HEK293 (cell line): ENCODE measurements around the gene SAMD5.

Source experiments
- CTCF ChIA-PET: fragments of 350-600 bp; formaldehyde crosslinking; extraction: SDS; loops from one replicate; lab custom pipeline; 2021; ENCODE audit warnings: antibody characterized with exemption; lab: Yijun Ruan, JAX
- POLR2A ChIA-PET: fragments of 300-600 bp; formaldehyde crosslinking; extraction: SDS; loops from one replicate; lab custom pipeline; 2020; ENCODE audit warnings: antibody characterized with exemption, inconsistent platforms; lab: Yijun Ruan, JAX
- H3K27ac ChIP-seq: fragments of 200-500 bp; sonication (Bioruptor generic); 2 replicates; pipeline ENCODE4 v1.5.1; 2014; ENCODE audit warnings: low read depth, low read length, control low read depth, inconsistent platforms; ENCODE audit errors: extremely low read depth
- H3K36me3 ChIP-seq, 2 experiments: fragments of 200-500 bp in 1 of 2; sonication (Bioruptor generic) in 1 of 2; 1 replicate in 1 of 2; 2 replicates in 1 of 2; pipeline ENCODE4 v1.5.1; 2014 to 2017; ENCODE audit warnings: inconsistent platforms in 2 of 2, low read length in 2 of 2; ENCODE audit not compliant: control insufficient read depth in 2 of 2, insufficient read depth in 1 of 2
- H3K4me1 ChIP-seq: fragments of 200-500 bp; sonication (Bioruptor generic); 2 replicates; pipeline ENCODE4 v1.5.1; 2014; ENCODE audit warnings: mild to moderate bottlenecking, low read length, inconsistent platforms; ENCODE audit not compliant: control insufficient read depth, insufficient read depth
- H3K4me3 ChIP-seq: 2 replicates; pipeline ENCODE4 v1.5.1; 2011; ENCODE audit warnings: low read depth, mild to moderate bottlenecking, control low read depth, low read length, moderate library complexity
- H3K9me3 ChIP-seq: fragments of 200-500 bp; sonication (Bioruptor generic); 2 replicates; pipeline ENCODE4 v1.5.1; 2014; ENCODE audit warnings: low read depth, low read length, inconsistent platforms; ENCODE audit not compliant: control insufficient read depth, insufficient read depth
- GLI2 ChIP-seq: fragments of 450-650 bp; formaldehyde crosslinking; IDR thresholded peaks from 2 replicates; pipeline ENCODE4; 2017; ENCODE audit warnings: missing biosample characterization, missing genetic modification characterization, low read depth, borderline replicate concordance
- SALL2 ChIP-seq: fragments of 450-650 bp; formaldehyde crosslinking; IDR thresholded peaks from 2 replicates; pipeline ENCODE4 v1.5.0; 2017; ENCODE audit warnings: missing biosample characterization, mild to moderate bottlenecking, missing genetic modification characterization, borderline replicate concordance
- ZBTB20 ChIP-seq: fragments of 450-650 bp; formaldehyde crosslinking; IDR thresholded peaks from 2 replicates; pipeline ENCODE4 v1.5.1; 2016; ENCODE audit warnings: missing biosample characterization, missing genetic modification characterization
- ZBTB21 ChIP-seq: fragments of 450-650 bp; formaldehyde crosslinking; IDR thresholded peaks from 2 replicates; pipeline ENCODE4 v1.5.1; 2017; ENCODE audit warnings: missing biosample characterization, missing genetic modification characterization
- ZEB2 ChIP-seq: fragments of 450-650 bp; formaldehyde crosslinking; IDR thresholded peaks from 2 replicates; pipeline ENCODE4 v1.5.1; 2016; ENCODE audit warnings: missing biosample characterization, missing genetic modification characterization
- ZNF114 ChIP-seq: fragments of 450-650 bp; formaldehyde crosslinking; IDR thresholded peaks from 2 replicates; pipeline ENCODE4 v1.5.0; 2017; ENCODE audit warnings: missing biosample characterization, missing genetic modification characterization
- ZNF155 ChIP-seq: fragments of 450-650 bp; formaldehyde crosslinking; IDR thresholded peaks from 2 replicates; pipeline ENCODE4 v1.5.1; 2016; ENCODE audit warnings: missing biosample characterization, missing genetic modification characterization
- ZNF157 ChIP-seq: fragments of 450-650 bp; formaldehyde crosslinking; IDR thresholded peaks from 2 replicates; pipeline ENCODE4 v1.5.1; 2016; ENCODE audit warnings: missing biosample characterization, missing genetic modification characterization
- ZNF266 ChIP-seq: fragments of 450-650 bp; formaldehyde crosslinking; IDR thresholded peaks from 2 replicates; pipeline ENCODE4 v1.5.1; 2016; ENCODE audit warnings: missing biosample characterization, missing genetic modification characterization, low read depth
- ZNF274 ChIP-seq, 2 experiments: fragments of 200-500 bp in 1 of 2; fragments of 450-650 bp in 1 of 2; sonication (Bioruptor generic) in 1 of 2; formaldehyde crosslinking in 1 of 2; IDR thresholded peaks; 2 replicates each; pipeline versions ENCODE4 v1.5.1 to v1.6.1; 2014 to 2016; ENCODE audit warnings: borderline replicate concordance in 1 of 2, inconsistent platforms in 1 of 2, low read length in 1 of 2, missing biosample characterization in 1 of 2, missing genetic modification characterization in 1 of 2
- ZNF335 ChIP-seq: fragments of 450-650 bp; formaldehyde crosslinking; conservative IDR thresholded peaks from 2 replicates; pipeline ENCODE4 v1.5.1; 2016; ENCODE audit warnings: missing biosample characterization, missing genetic modification characterization
- ZNF37A ChIP-seq: fragments of 450-650 bp; IDR thresholded peaks from 2 replicates; pipeline ENCODE4 v1.5.1; 2018; ENCODE audit warnings: missing biosample characterization, missing genetic modification characterization
- ZNF426 ChIP-seq: fragments of 450-650 bp; formaldehyde crosslinking; IDR thresholded peaks from 2 replicates; pipeline ENCODE4 v1.5.1; 2017; ENCODE audit warnings: missing biosample characterization, missing genetic modification characterization, mild to moderate bottlenecking, inconsistent platforms, moderate library complexity
- ZNF529 ChIP-seq: fragments of 450-650 bp; formaldehyde crosslinking; IDR thresholded peaks from 2 replicates; pipeline ENCODE4 v1.5.1; 2017; ENCODE audit warnings: missing genetic modification characterization, missing biosample characterization; ENCODE audit not compliant: insufficient replicate concordance
- ZNF530 ChIP-seq: fragments of 450-650 bp; formaldehyde crosslinking; IDR thresholded peaks from 2 replicates; pipeline ENCODE4 v1.5.1; 2016; ENCODE audit warnings: low read depth, missing biosample characterization, missing genetic modification characterization
- ZNF561 ChIP-seq: fragments of 450-650 bp; IDR thresholded peaks from 2 replicates; pipeline ENCODE4 v1.5.1; 2018; ENCODE audit warnings: missing biosample characterization, missing genetic modification characterization, borderline replicate concordance
- ZNF585B ChIP-seq: fragments of 450-650 bp; formaldehyde crosslinking; IDR thresholded peaks from 2 replicates; pipeline ENCODE4 v1.5.1; 2016; ENCODE audit warnings: missing biosample characterization, missing genetic modification characterization
- ZNF624 ChIP-seq: fragments of 450-650 bp; formaldehyde crosslinking; IDR thresholded peaks from 2 replicates; pipeline ENCODE4 v1.5.1; 2017; ENCODE audit warnings: missing biosample characterization, missing genetic modification characterization
- ZNF707 ChIP-seq: fragments of 450-650 bp; formaldehyde crosslinking; IDR thresholded peaks from 2 replicates; pipeline ENCODE4 v1.5.1; 2016; ENCODE audit warnings: missing biosample characterization, missing genetic modification characterization
- ZNF76 ChIP-seq: fragments of 450-650 bp; formaldehyde crosslinking; IDR thresholded peaks from 2 replicates; pipeline ENCODE4; 2016; ENCODE audit warnings: low read depth, missing biosample characterization, missing genetic modification characterization, borderline replicate concordance
- ZNF776 ChIP-seq: fragments of 450-650 bp; formaldehyde crosslinking; IDR thresholded peaks from 2 replicates; pipeline ENCODE4 v1.5.0; 2017; ENCODE audit warnings: missing biosample characterization, missing genetic modification characterization, borderline replicate concordance
- TF ChIP-seq, protein P1 (sequence below): fragments of 450-650 bp; formaldehyde crosslinking; conservative IDR thresholded peaks from 2 replicates; pipeline ENCODE4 v1.5.1; 2016; ENCODE audit warnings: low read depth, missing biosample characterization, missing genetic modification characterization
- TF ChIP-seq, protein P2 (sequence below): fragments of 450-650 bp; formaldehyde crosslinking; IDR thresholded peaks from 2 replicates; pipeline ENCODE4 v1.5.0; 2017; ENCODE audit warnings: missing biosample characterization, missing genetic modification characterization, borderline replicate concordance
- TF ChIP-seq, protein P3 (sequence below): fragments of 450-650 bp; formaldehyde crosslinking; IDR thresholded peaks from 2 replicates; pipeline ENCODE4 v1.5.1; 2016; ENCODE audit warnings: missing biosample characterization, missing genetic modification characterization
- TF ChIP-seq, protein P4 (sequence below): fragments of 450-650 bp; IDR thresholded peaks from 2 replicates; pipeline ENCODE4 v1.5.1; 2018; ENCODE audit warnings: missing biosample characterization, missing genetic modification characterization
- TF ChIP-seq, protein P5 (sequence below): fragments of 450-650 bp; formaldehyde crosslinking; IDR thresholded peaks from 2 replicates; pipeline ENCODE4 v1.5.1; 2016; ENCODE audit warnings: missing biosample characterization, missing genetic modification characterization

The SAMD5 gene

DNA sequence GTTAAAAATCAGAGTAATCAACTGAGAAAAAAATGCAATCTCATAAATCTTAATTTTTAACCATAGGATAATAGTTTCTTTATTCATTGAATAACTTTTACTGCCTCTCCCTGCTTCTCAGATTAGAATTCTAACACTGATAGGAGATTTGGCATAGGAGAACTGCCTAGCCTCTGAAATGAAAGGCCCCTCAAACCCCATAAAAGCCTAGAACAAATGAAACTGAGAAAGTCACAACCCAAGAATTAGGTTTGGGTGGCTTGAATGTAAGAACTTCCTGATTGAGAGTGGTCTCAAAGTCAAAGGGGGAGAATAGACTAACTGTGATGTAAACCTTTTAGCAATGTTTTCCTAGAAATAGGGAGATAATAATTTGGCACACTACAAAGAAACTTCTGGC lies 52.2 kb downstream of the SAMD5 start (continued):
- TF ChIP-seq, protein P1, sequence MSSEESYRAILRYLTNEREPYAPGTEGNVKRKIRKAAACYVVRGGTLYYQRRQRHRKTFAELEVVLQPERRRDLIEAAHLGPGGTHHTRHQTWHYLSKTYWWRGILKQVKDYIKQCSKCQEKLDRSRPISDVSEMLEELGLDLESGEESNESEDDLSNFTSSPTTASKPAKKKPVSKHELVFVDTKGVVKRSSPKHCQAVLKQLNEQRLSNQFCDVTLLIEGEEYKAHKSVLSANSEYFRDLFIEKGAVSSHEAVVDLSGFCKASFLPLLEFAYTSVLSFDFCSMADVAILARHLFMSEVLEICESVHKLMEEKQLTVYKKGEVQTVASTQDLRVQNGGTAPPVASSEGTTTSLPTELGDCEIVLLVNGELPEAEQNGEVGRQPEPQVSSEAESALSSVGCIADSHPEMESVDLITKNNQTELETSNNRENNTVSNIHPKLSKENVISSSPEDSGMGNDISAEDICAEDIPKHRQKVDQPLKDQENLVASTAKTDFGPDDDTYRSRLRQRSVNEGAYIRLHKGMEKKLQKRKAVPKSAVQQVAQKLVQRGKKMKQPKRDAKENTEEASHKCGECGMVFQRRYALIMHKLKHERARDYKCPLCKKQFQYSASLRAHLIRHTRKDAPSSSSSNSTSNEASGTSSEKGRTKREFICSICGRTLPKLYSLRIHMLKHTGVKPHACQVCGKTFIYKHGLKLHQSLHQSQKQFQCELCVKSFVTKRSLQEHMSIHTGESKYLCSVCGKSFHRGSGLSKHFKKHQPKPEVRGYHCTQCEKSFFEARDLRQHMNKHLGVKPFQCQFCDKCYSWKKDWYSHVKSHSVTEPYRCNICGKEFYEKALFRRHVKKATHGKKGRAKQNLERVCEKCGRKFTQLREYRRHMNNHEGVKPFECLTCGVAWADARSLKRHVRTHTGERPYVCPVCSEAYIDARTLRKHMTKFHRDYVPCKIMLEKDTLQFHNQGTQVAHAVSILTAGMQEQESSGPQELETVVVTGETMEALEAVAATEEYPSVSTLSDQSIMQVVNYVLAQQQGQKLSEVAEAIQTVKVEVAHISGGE (tag by site-specific recombination): no peak
- no peak for TF ChIP-seq ZEB2
- no peak for TF ChIP-seq ZNF37A (tag by site-specific recombination)
- no peak for TF ChIP-seq ZNF114 (tag by site-specific recombination)
- TF ChIP-seq ZNF624 (tag by site-specific recombination): no peak
- no peak for TF ChIP-seq ZNF155 (tag by site-specific recombination)
- TF ChIP-seq ZBTB20 (tag by site-specific recombination): no peak
- no peak for TF ChIP-seq ZNF529 (tag by site-specific recombination)
- TF ChIP-seq, protein P2, sequence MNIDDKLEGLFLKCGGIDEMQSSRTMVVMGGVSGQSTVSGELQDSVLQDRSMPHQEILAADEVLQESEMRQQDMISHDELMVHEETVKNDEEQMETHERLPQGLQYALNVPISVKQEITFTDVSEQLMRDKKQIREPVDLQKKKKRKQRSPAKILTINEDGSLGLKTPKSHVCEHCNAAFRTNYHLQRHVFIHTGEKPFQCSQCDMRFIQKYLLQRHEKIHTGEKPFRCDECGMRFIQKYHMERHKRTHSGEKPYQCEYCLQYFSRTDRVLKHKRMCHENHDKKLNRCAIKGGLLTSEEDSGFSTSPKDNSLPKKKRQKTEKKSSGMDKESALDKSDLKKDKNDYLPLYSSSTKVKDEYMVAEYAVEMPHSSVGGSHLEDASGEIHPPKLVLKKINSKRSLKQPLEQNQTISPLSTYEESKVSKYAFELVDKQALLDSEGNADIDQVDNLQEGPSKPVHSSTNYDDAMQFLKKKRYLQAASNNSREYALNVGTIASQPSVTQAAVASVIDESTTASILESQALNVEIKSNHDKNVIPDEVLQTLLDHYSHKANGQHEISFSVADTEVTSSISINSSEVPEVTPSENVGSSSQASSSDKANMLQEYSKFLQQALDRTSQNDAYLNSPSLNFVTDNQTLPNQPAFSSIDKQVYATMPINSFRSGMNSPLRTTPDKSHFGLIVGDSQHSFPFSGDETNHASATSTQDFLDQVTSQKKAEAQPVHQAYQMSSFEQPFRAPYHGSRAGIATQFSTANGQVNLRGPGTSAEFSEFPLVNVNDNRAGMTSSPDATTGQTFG (tag by site-specific recombination): no peak
- TF ChIP-seq ZNF274 (IDR thresholded peaks at IDR 0.05; ENCODE audit: low read length): no peak
- no peak for TF ChIP-seq ZNF274 (tag by site-specific recombination; IDR thresholded peaks at IDR 0.05; ENCODE audit: borderline replicate concordance)
- no peak for TF ChIP-seq ZNF707 (tag by site-specific recombination)
- no peak for TF ChIP-seq ZNF426 (tag by site-specific recombination)
- no peak for TF ChIP-seq ZNF776 (tag by site-specific recombination)
- no peak for TF ChIP-seq ZNF76 (tag by site-specific recombination)
- TF ChIP-seq GLI2 (tag by site-specific recombination): no peak
- no peak for TF ChIP-seq ZBTB21 (tag by site-specific recombination)

DNA sequence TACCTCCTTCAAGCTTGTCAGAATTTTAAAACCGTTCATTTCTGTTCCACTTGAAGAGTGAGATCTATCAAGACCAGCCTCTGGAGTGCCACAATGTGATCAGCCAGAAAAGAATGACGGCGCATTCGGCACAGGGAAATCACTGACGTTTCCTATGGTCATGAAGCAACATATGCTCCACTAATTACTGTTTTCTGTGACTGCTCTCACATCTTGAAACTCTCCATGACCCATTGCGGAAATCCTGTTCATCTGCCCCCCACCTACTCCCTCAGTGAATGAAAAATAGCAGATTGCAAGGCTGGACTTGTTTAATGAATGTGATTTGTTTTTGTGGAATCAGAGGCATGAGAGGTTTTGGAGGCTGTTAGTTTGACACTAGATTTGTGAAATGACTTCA lies 53.2 kb downstream of the SAMD5 start:
- Histone ChIP-seq H3K27ac (no peak overlapping the region), H3K4me3 (no peak overlapping the region), H3K9me3 (no peaks in the 10 kb centered on the region), H3K4me1 (no peaks in the 10 kb centered on the region), H3K36me3 (no peaks in the 10 kb centered on the region)
- ChIA-PET POLR2A (no interaction called here), CTCF (no interaction called here)
- TF ChIP-seq ZNF561 (tag by site-specific recombination): no peak
- TF ChIP-seq, protein P3, sequence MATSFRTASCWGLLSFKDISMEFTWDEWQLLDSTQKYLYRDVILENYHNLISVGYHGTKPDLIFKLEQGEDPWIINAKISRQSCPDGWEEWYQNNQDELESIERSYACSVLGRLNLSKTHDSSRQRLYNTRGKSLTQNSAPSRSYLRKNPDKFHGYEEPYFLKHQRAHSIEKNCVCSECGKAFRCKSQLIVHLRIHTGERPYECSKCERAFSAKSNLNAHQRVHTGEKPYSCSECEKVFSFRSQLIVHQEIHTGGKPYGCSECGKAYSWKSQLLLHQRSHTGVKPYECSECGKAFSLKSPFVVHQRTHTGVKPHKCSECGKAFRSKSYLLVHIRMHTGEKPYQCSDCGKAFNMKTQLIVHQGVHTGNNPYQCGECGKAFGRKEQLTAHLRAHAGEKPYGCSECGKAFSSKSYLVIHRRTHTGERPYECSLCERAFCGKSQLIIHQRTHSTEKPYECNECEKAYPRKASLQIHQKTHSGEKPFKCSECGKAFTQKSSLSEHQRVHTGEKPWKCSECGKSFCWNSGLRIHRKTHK (tag by site-specific recombination): no peak
- TF ChIP-seq ZNF335 (tag by site-specific recombination): no peak
- no peak for TF ChIP-seq ZNF530 (tag by site-specific recombination)
- TF ChIP-seq, protein P4, sequence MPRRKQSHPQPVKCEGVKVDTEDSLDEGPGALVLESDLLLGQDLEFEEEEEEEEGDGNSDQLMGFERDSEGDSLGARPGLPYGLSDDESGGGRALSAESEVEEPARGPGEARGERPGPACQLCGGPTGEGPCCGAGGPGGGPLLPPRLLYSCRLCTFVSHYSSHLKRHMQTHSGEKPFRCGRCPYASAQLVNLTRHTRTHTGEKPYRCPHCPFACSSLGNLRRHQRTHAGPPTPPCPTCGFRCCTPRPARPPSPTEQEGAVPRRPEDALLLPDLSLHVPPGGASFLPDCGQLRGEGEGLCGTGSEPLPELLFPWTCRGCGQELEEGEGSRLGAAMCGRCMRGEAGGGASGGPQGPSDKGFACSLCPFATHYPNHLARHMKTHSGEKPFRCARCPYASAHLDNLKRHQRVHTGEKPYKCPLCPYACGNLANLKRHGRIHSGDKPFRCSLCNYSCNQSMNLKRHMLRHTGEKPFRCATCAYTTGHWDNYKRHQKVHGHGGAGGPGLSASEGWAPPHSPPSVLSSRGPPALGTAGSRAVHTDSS: no peak
- no peak for TF ChIP-seq SALL2 (tag by site-specific recombination)
- TF ChIP-seq ZNF157 (tag by site-specific recombination): no peak
- no peak for TF ChIP-seq ZNF585B (tag by site-specific recombination)
- no peak for TF ChIP-seq ZNF266 (tag by site-specific recombination)
- TF ChIP-seq, protein P5, sequence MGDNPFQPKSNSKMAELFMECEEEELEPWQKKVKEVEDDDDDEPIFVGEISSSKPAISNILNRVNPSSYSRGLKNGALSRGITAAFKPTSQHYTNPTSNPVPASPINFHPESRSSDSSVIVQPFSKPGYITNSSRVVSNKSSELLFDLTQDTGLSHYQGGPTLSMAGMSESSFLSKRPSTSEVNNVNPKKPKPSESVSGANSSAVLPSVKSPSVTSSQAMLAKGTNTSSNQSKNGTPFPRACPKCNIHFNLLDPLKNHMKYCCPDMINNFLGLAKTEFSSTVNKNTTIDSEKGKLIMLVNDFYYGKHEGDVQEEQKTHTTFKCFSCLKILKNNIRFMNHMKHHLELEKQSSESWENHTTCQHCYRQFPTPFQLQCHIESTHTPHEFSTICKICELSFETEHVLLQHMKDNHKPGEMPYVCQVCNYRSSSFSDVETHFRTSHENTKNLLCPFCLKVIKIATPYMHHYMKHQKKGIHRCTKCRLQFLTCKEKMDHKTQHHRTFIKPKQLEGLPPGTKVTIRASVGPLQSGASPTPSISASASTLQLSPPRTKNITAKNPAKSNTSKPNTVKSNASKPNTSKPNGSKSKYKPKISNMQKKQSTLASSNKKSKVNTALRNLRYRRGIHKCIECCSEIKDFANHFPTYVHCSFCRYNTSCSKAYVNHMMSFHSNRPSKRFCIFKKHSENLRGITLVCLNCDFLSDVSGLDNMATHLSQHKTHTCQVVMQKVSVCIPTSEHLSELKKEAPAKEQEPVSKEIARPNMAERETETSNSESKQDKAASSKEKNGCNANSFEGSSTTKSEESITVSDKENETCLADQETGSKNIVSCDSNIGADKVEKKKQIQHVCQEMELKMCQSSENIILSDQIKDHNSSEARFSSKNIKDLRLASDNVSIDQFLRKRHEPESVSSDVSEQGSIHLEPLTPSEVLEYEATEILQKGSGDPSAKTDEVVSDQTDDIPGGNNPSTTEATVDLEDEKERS (tag by site-specific recombination): no peak
